ENCODE data around the gene SH3BP1.
A peak's percentile ranks its signal among the peaks of the same experiment; 100 is the strongest.
"Not testable (repeated sequence)": the region's sequence is repeated elsewhere in the genome, so short reads cannot be mapped to it uniquely, and the experiment has no call there.

Gene SH3BP1

DNA sequence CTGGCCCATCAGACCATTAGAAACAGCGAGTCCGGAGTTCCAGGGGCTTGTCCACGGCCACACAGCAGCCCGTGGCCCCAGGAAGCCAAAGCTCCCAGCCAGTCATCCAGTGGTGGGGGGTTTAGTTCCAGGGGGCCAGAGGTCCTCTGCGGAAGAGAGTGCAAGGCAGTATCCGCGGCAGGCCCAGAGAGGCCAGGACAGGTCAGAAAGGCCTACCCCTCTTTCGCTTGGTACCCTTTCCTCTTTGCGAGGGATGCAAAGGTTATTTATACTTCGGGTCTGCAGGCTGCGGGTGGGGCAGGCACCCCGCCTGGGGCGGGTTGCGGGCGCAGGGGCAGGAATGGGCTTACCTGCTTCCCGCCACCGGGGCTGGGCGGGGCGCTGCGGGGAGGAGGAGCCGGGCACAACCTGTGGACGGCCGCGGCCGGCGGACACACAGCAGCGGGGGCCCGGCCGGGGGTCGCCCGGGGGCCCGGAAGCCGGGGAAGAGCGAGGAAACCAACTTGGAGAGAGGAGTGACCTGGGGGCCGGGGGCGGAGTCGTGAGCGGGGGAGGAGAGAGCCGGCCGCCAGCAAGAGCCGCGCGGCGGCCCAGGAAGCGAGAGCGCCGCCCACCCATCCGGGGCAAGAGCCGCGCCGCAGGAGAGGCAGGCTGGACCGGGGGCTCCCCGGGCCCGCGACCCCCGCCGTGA lies at the start of gene SH3BP1:
SH3BP1 (plus strand) TSS at position 600 of the 691 bp plus-strand sequence. CDS start 119 bp downstream, outside the sequence.
- DNase-seq (ENCODE audit: low read depth in 1 of 2, low spot score in 1 of 2), result peak; percentile 23 to 46

DNA sequence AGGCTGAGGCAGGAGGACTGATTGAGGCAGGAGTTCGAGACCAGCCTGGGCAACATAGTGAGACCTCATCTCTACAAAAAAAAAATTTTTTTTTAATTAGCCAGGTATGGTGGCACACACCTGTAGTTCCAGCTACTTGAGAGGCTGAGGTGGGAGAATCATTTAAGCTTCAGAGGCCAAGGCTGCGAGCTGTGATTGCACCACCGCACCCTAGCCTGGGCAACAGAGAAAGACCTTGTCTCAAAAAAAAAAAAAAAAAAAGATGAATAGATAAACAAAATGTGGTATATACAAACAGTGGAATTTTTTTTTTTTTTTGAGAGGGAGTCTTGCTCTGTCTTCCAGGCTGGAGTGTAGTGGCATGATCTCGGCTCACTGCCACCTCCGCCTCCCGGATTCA lies 48.4 kb upstream of the SH3BP1 start:
- not testable (repeated sequence) for DNase-seq (ENCODE audit: low read depth in 1 of 2, low spot score in 1 of 2)

GRCh38 chr22:37591823-37592404 lies 47.6 kb upstream of the SH3BP1 start:
- no peak for DNase-seq (ENCODE audit: low read depth in 1 of 2, low spot score in 1 of 2)

- DNase-seq (ENCODE audit: low read depth in 1 of 2, low spot score in 1 of 2), result no peak
Measured at GRCh38 chr22:37594237-37594636, 45.2 kb upstream of the SH3BP1 start.

- DNase-seq (ENCODE audit: low read depth in 1 of 2, low spot score in 1 of 2), result no peak
Measured at GRCh38 chr22:37599153-37599552, 40.3 kb upstream of the SH3BP1 start.

DNA sequence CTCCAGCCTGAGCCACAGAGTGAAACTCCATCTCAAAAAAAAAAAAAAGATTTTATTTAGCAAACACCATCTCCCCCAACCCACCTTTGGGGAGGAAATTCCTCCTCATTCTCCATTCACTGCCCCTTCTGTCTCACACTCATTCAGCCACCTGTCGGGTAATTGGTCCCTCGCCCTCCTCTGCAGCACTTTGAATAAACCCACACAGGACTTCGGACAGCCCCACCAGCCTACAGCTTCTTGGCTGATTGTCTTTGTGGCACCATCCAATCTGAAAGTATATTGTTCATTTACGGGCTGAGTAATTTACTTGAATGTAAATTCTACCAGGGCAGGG lies 38.3 kb upstream of the SH3BP1 start:
- DNase-seq (ENCODE audit: low read depth in 1 of 2, low spot score in 1 of 2), result no peak

DNA sequence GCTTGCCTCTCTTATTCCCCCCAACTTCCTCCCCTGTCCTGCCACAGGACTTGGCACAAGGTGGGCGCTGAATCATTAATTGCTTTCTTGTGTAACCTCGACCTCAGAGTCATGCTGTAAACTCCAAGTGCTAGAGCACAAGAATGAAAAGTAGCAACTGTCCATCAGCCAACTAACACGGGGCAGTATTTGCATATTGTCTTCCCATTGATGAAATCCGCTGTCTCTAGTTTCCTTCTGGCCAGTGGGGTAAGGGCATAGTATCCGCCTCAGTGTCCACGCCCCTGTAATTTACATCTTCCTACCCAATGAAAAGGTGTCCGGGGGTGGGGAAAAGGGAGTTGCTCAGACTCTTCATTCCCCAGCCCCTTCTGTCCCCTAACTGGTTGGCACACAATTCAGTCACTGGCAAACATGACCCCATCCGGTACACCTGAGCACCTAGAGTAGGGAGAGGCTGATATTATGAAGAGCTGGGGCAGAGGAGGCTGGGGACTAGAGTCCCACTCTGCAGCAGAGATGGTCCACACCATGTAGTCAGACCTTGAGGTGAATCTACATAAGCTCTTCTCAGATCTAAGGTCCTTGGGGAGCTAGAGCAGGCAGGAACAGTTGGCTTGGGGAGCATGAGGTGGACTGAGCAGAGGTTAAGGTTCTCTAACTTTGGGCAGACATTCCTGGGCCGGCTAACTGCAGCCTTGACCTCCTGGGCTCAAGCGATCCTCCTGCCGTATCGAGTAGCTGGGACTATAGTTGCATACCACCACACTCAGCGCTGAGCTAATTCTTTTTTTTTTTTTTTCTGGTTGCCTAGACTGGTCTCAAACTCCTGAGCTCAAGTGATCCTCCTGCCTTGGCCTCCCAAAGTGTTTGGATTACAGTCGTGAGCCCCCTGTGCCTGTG lies 37.7 kb upstream of the SH3BP1 start:
- no peak for DNase-seq (ENCODE audit: low read depth in 1 of 2, low spot score in 1 of 2)

DNA sequence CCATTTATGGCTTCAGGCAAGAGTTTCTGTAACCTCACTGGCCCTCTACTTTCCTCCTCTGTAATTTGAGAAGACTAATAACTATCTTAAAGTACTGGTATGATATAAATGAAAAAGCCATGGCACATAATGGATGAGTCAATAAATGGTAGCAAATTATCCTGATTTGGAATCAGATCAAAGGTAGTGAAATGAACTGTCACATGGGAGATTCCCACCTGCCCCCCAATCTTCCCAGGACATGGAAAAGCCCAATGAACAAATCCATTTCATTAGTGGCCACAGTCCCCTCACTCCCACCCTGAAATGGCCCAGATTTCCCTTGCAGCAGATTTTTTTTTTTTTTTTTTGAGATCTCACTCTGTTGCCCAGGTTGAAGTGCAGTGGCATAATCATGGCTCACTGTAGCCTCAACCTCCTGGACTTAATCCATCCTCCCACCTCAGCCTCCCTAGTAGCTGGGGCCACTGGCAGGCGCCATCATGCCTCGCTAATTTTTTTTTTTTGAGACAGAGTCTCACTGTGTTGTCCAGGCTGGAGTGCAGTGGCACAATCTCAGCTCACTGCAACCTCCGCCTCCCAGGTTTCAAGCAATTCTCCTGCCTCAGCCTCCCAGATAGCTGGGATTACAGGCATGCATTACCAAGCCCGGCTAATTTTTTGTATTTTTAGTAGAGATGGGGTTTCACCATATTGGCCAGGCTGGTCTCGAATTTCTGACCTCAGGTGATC lies 36.8 kb upstream of the SH3BP1 start:
- not testable (repeated sequence) for DNase-seq (ENCODE audit: low read depth in 1 of 2, low spot score in 1 of 2)

- no peak for DNase-seq (ENCODE audit: low read depth in 1 of 2, low spot score in 1 of 2)
Measured at GRCh38 chr22:37604074-37604473, 35.4 kb upstream of the SH3BP1 start.

DNA sequence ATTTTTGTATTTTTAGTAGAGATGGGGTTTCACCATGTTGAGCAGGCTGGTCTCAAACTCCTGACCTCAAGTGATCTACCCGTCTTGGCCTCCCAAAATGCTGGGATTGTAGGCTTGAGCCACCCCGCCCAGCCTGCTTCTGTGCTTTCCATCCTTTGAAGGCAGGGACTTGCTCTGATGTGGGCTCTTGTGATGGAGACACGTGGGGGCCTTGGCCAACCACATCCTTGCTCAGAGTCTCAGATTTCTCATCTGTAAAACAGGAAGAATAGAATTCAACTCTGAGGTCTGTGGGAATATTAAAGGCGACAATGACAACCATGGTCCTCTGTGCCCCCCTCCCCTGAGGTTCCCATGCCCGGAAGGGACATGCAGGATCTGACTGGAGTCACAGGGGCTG lies 34.6 kb upstream of the SH3BP1 start:
- peak in 1 of 2 donors; percentile 34 for DNase-seq (ENCODE audit: low read depth in 1 of 2, low spot score in 1 of 2)

DNA sequence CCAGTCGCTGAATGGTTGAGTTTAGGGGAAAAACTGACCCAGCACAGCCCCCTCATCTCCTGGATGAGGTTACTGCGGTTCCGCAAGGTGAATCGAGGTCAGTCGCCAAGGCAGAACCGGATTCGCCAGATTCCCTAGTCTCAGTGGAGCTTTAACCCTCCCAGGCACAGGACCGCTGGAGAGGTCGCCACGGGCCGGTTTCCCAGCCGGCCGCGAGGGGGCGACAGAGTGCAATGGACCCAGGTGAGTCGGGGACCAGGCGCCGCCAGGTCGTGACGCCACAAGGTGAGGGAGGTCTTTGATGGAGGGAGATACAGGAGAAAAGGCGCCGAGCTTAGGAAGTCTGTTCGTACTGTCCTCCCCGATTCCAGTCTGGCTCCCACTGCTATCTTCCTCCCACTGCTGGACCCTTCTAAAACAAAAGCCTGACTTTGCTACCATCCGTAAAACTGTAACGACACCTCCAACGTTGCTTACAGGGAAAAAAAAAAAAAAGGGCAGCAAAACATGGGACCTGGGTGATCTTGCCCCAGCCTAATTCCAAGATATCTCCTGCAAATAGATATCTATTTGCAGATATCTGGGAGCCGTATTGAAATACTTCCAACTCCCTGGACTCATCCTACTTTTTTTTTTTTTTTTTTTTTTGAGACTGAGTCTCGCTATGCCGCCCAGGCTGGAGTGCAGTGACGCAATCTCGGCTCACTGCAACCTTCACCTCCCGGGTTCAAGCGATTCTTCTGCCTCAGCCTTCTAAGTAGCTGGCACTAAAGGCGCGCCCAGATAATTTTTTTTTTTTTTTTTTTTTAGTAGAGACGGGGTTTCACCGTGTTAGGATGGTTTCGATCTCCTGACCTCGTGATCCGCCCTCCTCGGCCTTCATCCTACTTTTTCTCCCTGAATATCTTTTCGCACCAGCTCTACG lies 32.2 kb upstream of the SH3BP1 start:
- peak; percentile 82 to 92 for DNase-seq (ENCODE audit: low read depth in 1 of 2, low spot score in 1 of 2)

DNA sequence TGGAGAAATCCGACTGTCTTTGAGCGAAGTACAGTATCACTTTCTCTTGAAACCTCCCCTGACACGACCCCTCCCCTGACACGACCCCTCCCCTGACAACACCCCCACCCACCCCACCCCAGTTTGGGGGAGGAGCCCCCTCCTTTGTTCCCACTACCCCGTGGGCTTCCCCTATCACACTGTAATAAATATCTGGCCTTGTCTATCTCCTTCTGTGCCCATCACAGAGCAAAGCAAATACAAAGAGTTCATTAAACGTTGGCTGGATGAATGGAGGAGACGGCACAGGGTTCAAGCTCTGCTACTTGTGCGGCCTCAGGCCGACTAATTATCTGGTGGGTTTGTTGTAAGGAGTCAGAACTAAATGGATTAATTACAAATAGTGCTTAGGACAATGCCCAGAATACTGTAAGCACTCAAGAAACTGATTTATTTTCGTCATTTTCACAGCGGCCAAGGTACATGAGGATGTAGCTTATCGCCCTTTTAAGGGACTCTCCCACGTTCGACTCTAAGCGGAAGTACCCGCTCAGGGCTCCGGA lies 31.5 kb upstream of the SH3BP1 start:
- no peak for DNase-seq (ENCODE audit: low read depth in 1 of 2, low spot score in 1 of 2)

DNA sequence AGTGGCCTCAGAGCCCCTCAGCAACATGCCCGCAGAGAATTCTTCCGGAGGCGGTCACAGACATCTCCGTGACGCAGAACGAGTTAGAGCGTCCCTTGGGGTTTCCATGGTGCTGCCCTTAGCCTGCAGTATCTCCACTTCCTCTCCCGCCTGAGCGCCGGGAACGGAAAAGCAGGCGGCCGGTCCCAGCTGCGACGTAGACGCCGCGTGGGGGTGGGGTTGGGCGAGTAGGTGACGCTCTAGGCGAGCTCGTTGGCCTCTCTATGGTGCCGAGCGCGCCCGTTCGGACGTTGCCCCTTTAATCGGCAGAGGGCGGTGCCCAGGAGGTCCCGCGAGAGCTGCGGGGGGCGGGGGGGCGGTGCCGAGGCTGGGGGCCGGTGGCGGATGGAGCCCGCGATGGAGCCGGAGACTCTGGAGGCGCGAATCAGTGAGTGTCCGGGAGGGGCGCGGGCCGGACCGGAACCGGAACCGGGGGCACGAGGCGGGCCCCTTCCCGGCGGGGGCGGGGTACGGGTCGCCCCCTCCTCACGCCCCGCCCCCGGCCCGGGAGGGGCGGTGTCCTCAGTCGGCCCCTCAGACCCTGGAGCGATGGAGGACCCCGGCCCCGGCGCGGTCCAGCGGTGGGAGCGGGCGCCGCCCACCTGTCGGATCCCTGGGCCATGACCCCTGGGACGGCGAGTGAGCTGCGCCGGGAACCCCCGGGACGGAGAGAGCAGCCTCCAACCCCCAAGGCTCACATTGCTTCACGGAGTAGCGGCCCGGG lies 30.8 kb upstream of the SH3BP1 start, which contains the start of gene GGA1:
GGA1 (plus strand) TSS at position 358 of the 763 bp plus-strand sequence; CDS start at position 385, 27 bp downstream.
- peak; percentile 91 to 93 for DNase-seq (ENCODE audit: low read depth in 1 of 2, low spot score in 1 of 2)

- DNase-seq (ENCODE audit: low read depth in 1 of 2, low spot score in 1 of 2), result no peak
Measured at GRCh38 chr22:37609240-37610152, 30.0 kb upstream of the SH3BP1 start.

DNA sequence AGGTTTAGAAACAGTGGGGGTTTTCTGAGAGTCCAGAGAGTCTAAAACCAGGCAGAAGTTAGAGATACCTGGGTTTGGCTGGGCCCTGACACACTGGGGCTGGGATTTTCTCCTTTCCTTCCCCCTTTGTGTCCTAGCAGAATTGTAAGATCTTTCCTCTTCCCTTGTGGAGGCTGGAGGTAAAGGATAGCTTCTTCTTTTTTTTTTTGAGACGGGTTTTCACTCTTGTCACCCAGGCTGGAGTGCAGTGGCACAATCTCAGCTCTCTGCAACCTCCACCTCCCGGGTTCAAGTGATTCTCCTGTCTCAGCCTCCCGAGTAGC lies 29.4 kb upstream of the SH3BP1 start:
- DNase-seq (ENCODE audit: low read depth in 1 of 2, low spot score in 1 of 2), result not testable (repeated sequence)

- DNase-seq (ENCODE audit: low read depth in 1 of 2, low spot score in 1 of 2), result no peak
Measured at GRCh38 chr22:37610480-37611129, 28.9 kb upstream of the SH3BP1 start.

DNA sequence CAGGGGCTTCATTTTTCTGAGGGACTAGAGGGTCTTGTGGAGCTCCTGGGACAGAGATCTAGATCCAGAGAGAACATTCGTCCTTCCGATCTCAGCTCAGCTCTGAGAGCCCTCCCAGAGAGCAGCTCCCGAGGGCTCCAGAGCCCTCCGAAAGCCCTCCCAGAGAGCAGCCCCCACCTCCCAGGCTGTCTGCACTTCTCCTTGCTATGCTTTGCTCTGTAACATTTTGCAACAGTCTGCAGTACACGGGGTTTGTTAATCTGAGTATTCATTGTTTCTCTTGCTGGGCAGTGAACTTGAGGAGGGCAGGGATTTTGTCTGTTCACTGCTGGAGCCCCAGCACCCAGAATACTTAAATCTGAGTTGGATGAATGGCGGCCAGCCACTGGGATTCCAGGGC lies 28.3 kb upstream of the SH3BP1 start:
- no peak for DNase-seq (ENCODE audit: low read depth in 1 of 2, low spot score in 1 of 2)

Data from stimulated activated CD4-positive, alpha-beta T cell treated with anti-CD3 and anti-CD28 coated beads, Interleukin-15, amount 100 ng/mL, for 1 hour (primary cell).